Endodermal cell (in vitro differentiated cells): Measurements from ENCODE around the gene LGMN. TPM values are rescaled to one million over a fixed set of nuclear protein-coding genes. Genes with fewer than 3 reads are reported as not detected.

ENCODE experiments used
- DNase-seq: peaks from one replicate; pipeline ENCODE4 v3.0.0-alpha.2; 2017
- H3K27ac ChIP-seq: 2 replicates; pipeline ENCODE4 v1.5.1; 2013; ENCODE audit warnings: mild to moderate bottlenecking, low read depth, low read length, moderate library complexity
- H3K27me3 ChIP-seq: 2 replicates; pipeline ENCODE4 v1.6.1; 2013; ENCODE audit warnings: mild to moderate bottlenecking, low read length, moderate library complexity; ENCODE audit not compliant: insufficient read depth, control insufficient read depth, poor library complexity, severe bottlenecking
- H3K36me3 ChIP-seq: 2 replicates; pipeline ENCODE4 v1.7.0; 2013; ENCODE audit warnings: mild to moderate bottlenecking, low read length, moderate library complexity; ENCODE audit not compliant: control insufficient read depth, insufficient read depth
- H3K4me1 ChIP-seq: one replicate; pipeline ENCODE4 v1.7.0; 2013; ENCODE audit warnings: low read length; ENCODE audit not compliant: control insufficient read depth, insufficient read depth
- H3K4me3 ChIP-seq: 2 replicates; pipeline ENCODE4 v1.5.1; 2013; ENCODE audit warnings: mild to moderate bottlenecking, low read length, moderate library complexity
- H3K9ac ChIP-seq: 2 replicates; pipeline ENCODE4 v1.6.1; 2013; ENCODE audit warnings: mild to moderate bottlenecking, low read length, moderate library complexity; ENCODE audit not compliant: poor library complexity, severe bottlenecking; ENCODE audit errors: extremely low read depth
- H3K9me3 ChIP-seq: 2 replicates; pipeline ENCODE4 v1.6.1; 2013; ENCODE audit warnings: mild to moderate bottlenecking, low read length, moderate library complexity; ENCODE audit not compliant: control insufficient read depth
- H3K27ac Mint-ChIP-seq: 2 replicates; pipeline ENCODE4 v1.8.0; 2020; ENCODE audit warnings: mixed read lengths
- H3K27me3 Mint-ChIP-seq: 2 replicates; pipeline ENCODE4 v1.8.0; 2021; ENCODE audit warnings: mild to moderate bottlenecking, mixed read lengths; ENCODE audit not compliant: insufficient read depth
- H3K36me3 Mint-ChIP-seq: 2 replicates; pipeline ENCODE4 v1.8.0; 2020; ENCODE audit warnings: low read depth, mixed read lengths
- H3K4me1 Mint-ChIP-seq: 2 replicates; pipeline ENCODE4 v1.8.0; 2020; ENCODE audit warnings: mixed read lengths
- H3K4me3 Mint-ChIP-seq: 2 replicates; pipeline ENCODE4 v1.8.0; 2020; ENCODE audit warnings: mild to moderate bottlenecking, moderate library complexity, mixed read lengths
- H3K9me3 Mint-ChIP-seq: 2 replicates; pipeline ENCODE4 v1.8.0; 2020; ENCODE audit warnings: mild to moderate bottlenecking, mixed read lengths
- WGBS, 2 experiments: methylation state at CpG; one replicate each; pipeline versions ENCODE4 v1.1.5 to v1.1.7; 2013; ENCODE audit warnings: missing lambda C conversion rate in 2 of 2, mixed read lengths in 1 of 2; ENCODE audit not compliant: insufficient coverage in 1 of 2, insufficient read length in 1 of 2; 5-methylcytosine and 5-hydroxymethylcytosine counted together
- total RNA-seq, 2 donors: library from RNA; stranded (reverse); fragmentation: NEBNext Ultra II Directional in 1 of 2; extraction: Animal tissue kit (Norgen Biotek cat#: 25700) in 1 of 2; gene quantifications; 2 replicates in 1 of 2; 3 replicates in 1 of 2; pipeline ENCODE4 v1.2.1, GENCODE V29; 2021
- TF ChIP-seq, protein P1 (sequence below): fragments of 200-600 bp; sonication (generic); conservative IDR thresholded peaks from 2 replicates; pipeline ENCODE4 v1.5.0; 2021; ENCODE audit warnings: antibody characterized with exemption, mild to moderate bottlenecking

Gene LGMN
- total RNA-seq, 2 donors from 2014 or later: 61.4 to 87.2 TPM

DNA sequence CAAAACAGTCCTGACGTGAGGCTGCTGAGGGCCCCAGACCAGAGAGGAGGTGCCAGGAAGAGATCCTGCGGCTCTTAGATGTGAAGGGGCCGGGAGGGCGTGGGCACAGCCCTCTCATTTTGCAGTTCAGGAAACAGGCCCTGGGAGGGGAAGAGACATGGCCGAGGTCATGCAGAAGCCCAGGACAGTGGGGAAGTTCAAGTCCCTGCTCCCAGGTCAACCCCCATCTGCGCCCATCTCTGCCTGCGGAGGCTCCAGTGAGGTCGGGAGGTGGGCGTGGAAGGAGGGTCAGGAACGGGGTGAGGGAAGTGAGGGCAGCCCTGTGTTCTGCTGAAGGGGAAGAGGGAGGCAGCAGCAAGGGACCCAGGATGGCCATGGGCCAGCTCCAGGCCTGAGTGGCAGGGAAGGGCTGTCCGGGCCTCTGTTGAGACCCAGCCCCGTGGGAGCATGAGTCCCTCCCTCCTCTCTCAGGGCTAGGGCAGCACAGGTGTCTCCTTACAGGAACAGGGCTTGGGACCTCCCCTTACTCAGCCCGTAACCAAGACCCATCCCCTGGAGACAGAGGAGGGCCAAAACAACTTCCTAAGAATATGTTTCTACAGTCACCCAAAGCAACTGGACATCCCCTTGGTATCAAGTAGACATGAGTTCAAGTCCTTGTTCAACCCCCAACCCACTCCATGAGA, 90.8 kb downstream of the LGMN start:
- Mint-ChIP-seq H3K27ac (no peak overlapping the region), H3K4me1 (peaks cover 6% of the 10 kb centered on the region), H3K4me3 (no peak overlapping the region), H3K36me3 (no peaks in the 10 kb centered on the region), H3K27me3 (no peaks in the 10 kb centered on the region), H3K9me3 (no peaks in the 10 kb centered on the region)
- H3K9ac ChIP-seq: no peak overlapping the region
- H3K9me3 ChIP-seq: no peaks in the 10 kb centered on the region
- 88 to 90% methylated on average over 5 to 13 of the region's 13 CpGs for WGBS, 2 experiments
- H3K4me3 ChIP-seq: no peak overlapping the region
- H3K4me1 ChIP-seq: no peaks in the 10 kb centered on the region
- TF ChIP-seq, protein P1, sequence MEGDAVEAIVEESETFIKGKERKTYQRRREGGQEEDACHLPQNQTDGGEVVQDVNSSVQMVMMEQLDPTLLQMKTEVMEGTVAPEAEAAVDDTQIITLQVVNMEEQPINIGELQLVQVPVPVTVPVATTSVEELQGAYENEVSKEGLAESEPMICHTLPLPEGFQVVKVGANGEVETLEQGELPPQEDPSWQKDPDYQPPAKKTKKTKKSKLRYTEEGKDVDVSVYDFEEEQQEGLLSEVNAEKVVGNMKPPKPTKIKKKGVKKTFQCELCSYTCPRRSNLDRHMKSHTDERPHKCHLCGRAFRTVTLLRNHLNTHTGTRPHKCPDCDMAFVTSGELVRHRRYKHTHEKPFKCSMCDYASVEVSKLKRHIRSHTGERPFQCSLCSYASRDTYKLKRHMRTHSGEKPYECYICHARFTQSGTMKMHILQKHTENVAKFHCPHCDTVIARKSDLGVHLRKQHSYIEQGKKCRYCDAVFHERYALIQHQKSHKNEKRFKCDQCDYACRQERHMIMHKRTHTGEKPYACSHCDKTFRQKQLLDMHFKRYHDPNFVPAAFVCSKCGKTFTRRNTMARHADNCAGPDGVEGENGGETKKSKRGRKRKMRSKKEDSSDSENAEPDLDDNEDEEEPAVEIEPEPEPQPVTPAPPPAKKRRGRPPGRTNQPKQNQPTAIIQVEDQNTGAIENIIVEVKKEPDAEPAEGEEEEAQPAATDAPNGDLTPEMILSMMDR: no peak
- H3K36me3 ChIP-seq: no peaks in the 10 kb centered on the region
- no peak overlapping the region for H3K27ac ChIP-seq
- DNase-seq: no peak
- H3K27me3 ChIP-seq: no peaks in the 10 kb centered on the region

DNA sequence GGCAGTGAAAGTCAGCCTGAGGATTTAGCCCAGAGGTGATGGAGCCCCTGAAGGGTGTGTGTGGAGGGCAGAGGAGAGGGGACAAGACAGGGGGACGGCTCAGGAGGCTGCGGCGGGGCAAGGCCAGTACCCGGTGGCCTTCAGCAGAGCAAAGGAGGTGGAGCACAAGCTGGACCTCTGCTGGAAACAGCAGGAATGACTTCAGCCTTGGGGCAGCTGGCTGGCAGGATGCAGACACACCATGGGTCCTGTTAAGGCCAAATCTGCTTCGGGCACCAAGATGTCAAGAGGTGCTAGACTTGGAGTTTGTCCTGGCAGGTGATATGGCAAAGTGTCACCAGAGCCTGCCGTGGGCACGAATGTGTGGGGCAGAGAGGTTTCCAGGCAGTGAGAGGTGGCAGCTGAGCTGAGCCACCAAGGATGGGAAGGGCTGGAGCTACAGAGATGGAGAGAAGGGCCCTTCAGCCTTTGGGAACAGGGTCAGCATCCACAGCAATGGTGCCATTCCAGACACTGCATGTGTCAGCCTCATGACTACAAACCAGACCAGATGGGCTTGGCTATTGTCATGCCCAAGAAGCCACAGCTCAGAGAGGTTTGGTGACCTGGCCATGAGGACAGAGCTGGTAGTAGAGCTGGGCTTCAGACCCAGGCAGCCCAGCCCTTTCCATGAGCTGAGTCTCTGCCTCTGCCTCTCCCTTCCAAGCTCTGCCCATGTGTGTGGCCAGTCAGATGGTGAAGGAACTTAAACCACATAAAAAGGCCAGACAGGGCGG, 91.9 kb downstream of the LGMN start:
- TF ChIP-seq, protein P1: peak; percentile 46
- DNase-seq: no peak
- Histone ChIP-seq H3K9ac (no peak overlapping the region), H3K27me3 (no peaks in the 10 kb centered on the region), H3K4me3 (no peak overlapping the region), H3K9me3 (no peaks in the 10 kb centered on the region), H3K4me1 (no peaks in the 10 kb centered on the region), H3K27ac (no peak overlapping the region), H3K36me3 (no peaks in the 10 kb centered on the region)
- H3K27me3 Mint-ChIP-seq: no peaks in the 10 kb centered on the region
- 90 to 95% methylated on average over 5 to 8 of the region's 8 CpGs for WGBS, 2 experiments
- no peak overlapping the region for H3K4me3 Mint-ChIP-seq
- H3K27ac Mint-ChIP-seq: no peak overlapping the region
- H3K36me3 Mint-ChIP-seq: no peaks in the 10 kb centered on the region
- H3K4me1 Mint-ChIP-seq: no peaks in the 10 kb centered on the region
- no peaks in the 10 kb centered on the region for H3K9me3 Mint-ChIP-seq

DNA sequence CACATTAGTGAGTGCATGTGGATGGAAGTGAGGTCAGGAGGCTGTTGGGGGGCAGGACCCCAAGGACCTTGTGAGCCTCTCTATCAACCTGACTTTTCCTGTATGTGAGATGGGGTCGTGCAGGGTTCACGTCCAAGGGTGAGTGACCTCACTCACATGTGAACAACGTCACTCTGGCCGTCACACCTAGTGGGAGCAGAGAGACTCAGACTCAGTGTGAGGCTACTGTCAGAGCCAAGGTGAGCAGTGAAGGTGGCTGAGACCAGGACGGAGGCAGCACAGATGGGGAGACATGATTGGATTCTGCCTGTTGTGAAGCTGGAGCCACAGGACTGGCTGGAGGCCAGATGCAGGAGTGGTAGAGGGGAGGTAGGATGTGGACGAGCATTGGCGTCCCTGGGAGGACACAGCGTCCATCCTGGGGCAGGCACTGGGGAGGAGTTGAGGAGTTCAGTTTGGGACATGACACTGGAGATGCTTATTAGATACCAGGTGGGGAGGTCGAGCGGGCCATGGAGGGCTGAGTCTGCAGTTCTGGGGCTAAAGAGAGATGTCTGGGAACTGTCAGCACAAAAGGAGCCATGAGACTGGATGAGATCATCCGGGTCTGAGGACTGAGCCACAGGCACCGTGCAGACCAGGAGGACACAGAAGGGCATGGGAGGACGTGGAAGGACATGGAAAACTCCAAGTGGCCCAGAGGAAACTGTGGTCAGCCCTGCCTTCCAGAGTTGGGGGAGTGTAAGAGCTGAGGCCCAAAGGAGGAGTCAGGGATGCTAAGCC, 92.8 kb downstream of the LGMN start:
- no peaks in the 10 kb centered on the region for H3K4me1 Mint-ChIP-seq
- WGBS, 2 experiments: 92 to 98% methylated on average over 10 to 13 of the region's 13 CpGs
- H3K9me3 ChIP-seq: no peaks in the 10 kb centered on the region
- no peaks in the 10 kb centered on the region for H3K36me3 Mint-ChIP-seq
- no peak for DNase-seq
- H3K36me3 ChIP-seq: no peaks in the 10 kb centered on the region
- H3K4me3 Mint-ChIP-seq: no peak overlapping the region
- no peak overlapping the region for H3K27ac Mint-ChIP-seq
- H3K27me3 ChIP-seq: no peaks in the 10 kb centered on the region
- TF ChIP-seq, protein P1: no peak
- no peaks in the 10 kb centered on the region for H3K4me1 ChIP-seq
- no peaks in the 10 kb centered on the region for H3K9me3 Mint-ChIP-seq
- H3K27ac ChIP-seq: no peak overlapping the region
- no peaks in the 10 kb centered on the region for H3K27me3 Mint-ChIP-seq
- H3K4me3 ChIP-seq: no peak overlapping the region
- H3K9ac ChIP-seq: no peak overlapping the region
